ENCODE data around the gene TRRAP. TPM values are rescaled to one million over a fixed set of nuclear protein-coding genes. Genes with fewer than 3 reads are reported as not detected.

TRRAP gene
- total RNA-seq, 6 donors from 2014 or later = 29.1 to 53.4 (median 37.5) TPM

DNA sequence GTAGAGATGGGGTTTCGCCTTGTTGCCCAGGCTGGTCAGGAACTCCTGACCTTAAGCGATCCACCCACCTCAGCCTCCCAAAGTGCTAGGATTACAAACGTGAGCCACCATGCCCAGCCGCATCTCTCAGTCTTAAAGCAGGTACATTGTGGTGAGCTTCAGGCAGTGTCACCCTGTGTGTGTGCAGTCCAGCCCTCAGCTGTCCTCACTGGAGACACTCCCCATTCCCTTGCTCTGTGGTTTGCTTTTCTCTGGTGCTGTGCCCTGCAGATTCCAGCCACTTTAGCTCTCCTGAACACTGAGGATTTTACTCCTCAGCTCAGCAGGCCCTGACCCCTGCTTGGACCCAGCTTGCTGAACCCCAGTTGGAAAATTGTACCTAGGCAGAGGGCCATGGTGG lies 6.1 kb downstream of the TRRAP start:
- no peak for ATAC-seq (ENCODE audit: low FRiP score in 2 of 2)
- peaks cover 13 to 68% (median 47%) of the 10 kb centered on the region in 4 donors for H3K36me3 ChIP-seq
- WGBS, 2 donors = 96% methylated on average over 3 to 4 of the region's 4 CpGs
- H3K4me3 ChIP-seq = no peak overlapping the region
- TF ChIP-seq, protein P1, sequence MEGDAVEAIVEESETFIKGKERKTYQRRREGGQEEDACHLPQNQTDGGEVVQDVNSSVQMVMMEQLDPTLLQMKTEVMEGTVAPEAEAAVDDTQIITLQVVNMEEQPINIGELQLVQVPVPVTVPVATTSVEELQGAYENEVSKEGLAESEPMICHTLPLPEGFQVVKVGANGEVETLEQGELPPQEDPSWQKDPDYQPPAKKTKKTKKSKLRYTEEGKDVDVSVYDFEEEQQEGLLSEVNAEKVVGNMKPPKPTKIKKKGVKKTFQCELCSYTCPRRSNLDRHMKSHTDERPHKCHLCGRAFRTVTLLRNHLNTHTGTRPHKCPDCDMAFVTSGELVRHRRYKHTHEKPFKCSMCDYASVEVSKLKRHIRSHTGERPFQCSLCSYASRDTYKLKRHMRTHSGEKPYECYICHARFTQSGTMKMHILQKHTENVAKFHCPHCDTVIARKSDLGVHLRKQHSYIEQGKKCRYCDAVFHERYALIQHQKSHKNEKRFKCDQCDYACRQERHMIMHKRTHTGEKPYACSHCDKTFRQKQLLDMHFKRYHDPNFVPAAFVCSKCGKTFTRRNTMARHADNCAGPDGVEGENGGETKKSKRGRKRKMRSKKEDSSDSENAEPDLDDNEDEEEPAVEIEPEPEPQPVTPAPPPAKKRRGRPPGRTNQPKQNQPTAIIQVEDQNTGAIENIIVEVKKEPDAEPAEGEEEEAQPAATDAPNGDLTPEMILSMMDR (IDR thresholded peaks at IDR 0.05) = no peak
- TF ChIP-seq POLR2A (IDR thresholded peaks at IDR 0.05) = no peak
- TF ChIP-seq EP300 (IDR thresholded peaks at IDR 0.05) = no peak
- no peak for TF ChIP-seq POLR2AphosphoS5 (IDR thresholded peaks at IDR 0.05)
- H3K27me3 ChIP-seq = no peaks in the 10 kb centered on the region
- H3K27ac ChIP-seq = no peak overlapping the region
- no peaks in the 10 kb centered on the region for H3K9me3 ChIP-seq
- no peak for DNase-seq
- peaks cover 6 to 12% (median 7%) of the 10 kb centered on the region in 4 donors for H3K4me1 ChIP-seq

GRCh38 chr7:98887038-98887437 lies 8.7 kb downstream of the TRRAP start:
- TF ChIP-seq, protein P1 (IDR thresholded peaks at IDR 0.05) = no peak
- TF ChIP-seq POLR2A (IDR thresholded peaks at IDR 0.05) (no peak), POLR2AphosphoS5 (IDR thresholded peaks at IDR 0.05) (no peak), EP300 (IDR thresholded peaks at IDR 0.05) (no peak)
- Histone ChIP-seq H3K4me3 (no peak overlapping the region), H3K27me3 (no peaks in the 10 kb centered on the region), H3K27ac (no peak overlapping the region), H3K9me3 (no peaks in the 10 kb centered on the region), H3K36me3 (peaks cover 19 to 81% (median 61%) of the 10 kb centered on the region in 4 donors), H3K4me1 (no peaks in the 10 kb centered on the region)
- ATAC-seq (ENCODE audit: low FRiP score in 2 of 2) (no peak), DNase-seq (no peak)

DNA sequence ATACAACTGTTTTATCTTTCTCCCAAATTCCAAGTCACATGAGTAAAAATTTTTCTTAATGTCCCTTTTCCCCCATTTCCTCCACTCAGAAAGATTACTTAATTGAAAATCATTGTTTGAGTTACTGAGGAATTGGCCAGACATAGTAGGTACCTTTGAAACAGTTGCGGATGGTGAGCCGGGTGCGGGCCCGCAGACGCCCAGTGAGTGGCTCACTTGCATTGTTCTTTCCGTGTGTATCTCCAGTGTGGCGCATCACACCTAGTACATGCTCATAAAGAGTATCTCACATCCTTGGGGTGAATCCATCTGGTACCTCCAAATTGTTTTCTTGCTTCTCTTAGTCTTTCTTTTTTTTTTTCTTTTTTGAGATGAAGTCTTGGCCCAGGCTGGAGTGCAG lies 14.3 kb downstream of the TRRAP start:
- Histone ChIP-seq H3K27ac (no peak overlapping the region), H3K36me3 (peaks cover 18 to 93% (median 61%) of the 10 kb centered on the region in 4 donors), H3K27me3 (no peaks in the 10 kb centered on the region), H3K4me3 (no peak overlapping the region), H3K4me1 (no peaks in the 10 kb centered on the region), H3K9me3 (no peaks in the 10 kb centered on the region)
- TF ChIP-seq EP300 (IDR thresholded peaks at IDR 0.05) (no peak), POLR2AphosphoS5 (IDR thresholded peaks at IDR 0.05) (no peak), POLR2A (IDR thresholded peaks at IDR 0.05) (no peak)
- TF ChIP-seq, protein P1 (IDR thresholded peaks at IDR 0.05) = no peak
- DNase-seq (peak in 1 of 2 donors; percentile 57), ATAC-seq (ENCODE audit: low FRiP score in 2 of 2) (no peak)
- 94 to 96% methylated on average over 7 of the region's 7 CpGs for WGBS, 2 donors

- 91 to 96% methylated on average over 7 of the region's 7 CpGs for WGBS, 2 donors
- Histone ChIP-seq H3K4me3 (no peak overlapping the region), H3K27me3 (no peaks in the 10 kb centered on the region), H3K4me1 (no peaks in the 10 kb centered on the region), H3K27ac (no peak overlapping the region), H3K36me3 (peaks cover 27 to 99% (median 79%) of the 10 kb centered on the region in 4 donors), H3K9me3 (no peaks in the 10 kb centered on the region)
- no peak for ATAC-seq (ENCODE audit: low FRiP score in 2 of 2)
- TF ChIP-seq, protein P1 (IDR thresholded peaks at IDR 0.05) = no peak
- TF ChIP-seq EP300 (IDR thresholded peaks at IDR 0.05) = no peak
- no peak for TF ChIP-seq POLR2AphosphoS5 (IDR thresholded peaks at IDR 0.05)
- TF ChIP-seq POLR2A (IDR thresholded peaks at IDR 0.05) = no peak
- no peak for DNase-seq
These were observed 21.5 kb downstream of the TRRAP start for GRCh38 chr7:98899816-98900215.

DNA sequence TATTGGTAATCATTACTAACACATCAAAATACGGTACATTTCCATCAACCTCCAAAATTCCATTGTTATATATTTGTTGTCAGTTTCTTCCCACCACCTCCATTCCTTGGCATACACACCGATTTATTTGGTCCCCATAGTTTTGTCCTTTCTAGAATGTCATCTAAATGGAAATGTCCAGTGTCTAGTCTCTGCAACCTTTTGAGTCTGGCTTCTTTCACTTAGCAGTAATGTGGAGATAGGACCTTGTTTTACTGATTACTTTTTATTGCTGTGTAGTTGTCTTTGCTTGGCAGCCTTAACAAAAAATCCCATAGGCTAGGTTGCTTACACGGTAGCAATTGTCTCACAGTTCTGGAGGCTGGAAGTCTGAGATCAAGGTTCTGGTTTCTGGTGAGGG lies 22.5 kb downstream of the TRRAP start:
- WGBS, 2 donors = 93 to 96% methylated on average over 3 of the region's 3 CpGs
- Histone ChIP-seq H3K36me3 (peaks cover 36 to 99% (median 85%) of the 10 kb centered on the region in 4 donors), H3K9me3 (no peaks in the 10 kb centered on the region), H3K4me3 (no peak overlapping the region), H3K27me3 (no peaks in the 10 kb centered on the region), H3K27ac (no peak overlapping the region), H3K4me1 (no peaks in the 10 kb centered on the region)
- ATAC-seq (ENCODE audit: low FRiP score in 2 of 2) (no peak), DNase-seq (no peak)
- TF ChIP-seq POLR2AphosphoS5 (IDR thresholded peaks at IDR 0.05) (no peak), EP300 (IDR thresholded peaks at IDR 0.05) (no peak), POLR2A (IDR thresholded peaks at IDR 0.05) (no peak)
- TF ChIP-seq, protein P1 (IDR thresholded peaks at IDR 0.05) = no peak

Data from upper lobe of left lung (tissue), 6 donors.